ENCODE data around the gene HEY2.
"Not testable (repeated sequence)": the region's sequence is repeated elsewhere in the genome, so short reads cannot be mapped to it uniquely, and the experiment has no call there.

The HEY2 gene

GRCh38 chr6:125769147-125769783 is 19.8 kb downstream of the HEY2 start:
- no peak for DNase-seq (ENCODE audit: low read depth in 2 of 2)

DNA sequence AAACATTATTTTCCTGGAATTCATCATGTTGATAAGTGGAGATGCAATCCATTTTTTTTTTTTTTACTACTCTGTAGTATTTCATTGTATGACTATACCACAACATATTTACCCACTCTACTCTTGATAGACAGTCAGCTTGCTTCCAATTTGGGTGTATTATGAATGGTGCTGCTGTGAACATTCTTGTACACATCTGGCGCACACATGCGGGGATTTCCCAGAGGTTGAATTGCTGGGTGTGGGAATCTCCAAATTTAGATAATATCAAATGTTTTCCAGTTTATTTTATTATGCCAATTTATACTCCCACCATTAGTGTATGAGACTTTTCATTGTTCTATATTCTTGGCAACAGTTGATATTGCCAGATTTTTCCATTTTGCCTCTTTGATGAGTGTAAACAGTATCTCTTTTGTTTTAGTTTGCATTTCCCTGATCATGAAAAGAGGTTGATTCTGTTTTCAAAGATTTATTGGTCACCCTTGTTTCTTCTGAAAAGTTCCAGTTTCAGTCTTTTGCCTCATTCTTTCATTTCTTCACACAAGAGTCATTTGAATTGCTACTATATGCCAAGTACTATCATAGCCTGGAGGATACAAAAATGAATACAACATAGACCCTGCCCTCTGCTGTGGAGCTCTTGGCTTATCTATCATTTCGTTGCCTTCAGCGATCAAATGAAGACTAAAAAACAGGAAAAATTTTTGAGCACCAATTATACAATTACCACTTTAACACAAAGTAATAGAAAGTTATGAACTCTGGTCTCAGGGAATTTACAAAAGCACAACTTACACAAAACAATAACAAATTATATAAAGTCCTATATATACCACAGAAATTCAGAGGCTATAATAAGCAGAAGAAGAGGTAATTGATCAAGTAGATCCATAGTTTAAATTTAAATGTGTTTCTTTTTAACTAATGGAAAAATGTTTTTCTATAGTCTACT is 24.2 kb downstream of the HEY2 start:
- DNase-seq (ENCODE audit: low read depth in 2 of 2), result no peak

DNA sequence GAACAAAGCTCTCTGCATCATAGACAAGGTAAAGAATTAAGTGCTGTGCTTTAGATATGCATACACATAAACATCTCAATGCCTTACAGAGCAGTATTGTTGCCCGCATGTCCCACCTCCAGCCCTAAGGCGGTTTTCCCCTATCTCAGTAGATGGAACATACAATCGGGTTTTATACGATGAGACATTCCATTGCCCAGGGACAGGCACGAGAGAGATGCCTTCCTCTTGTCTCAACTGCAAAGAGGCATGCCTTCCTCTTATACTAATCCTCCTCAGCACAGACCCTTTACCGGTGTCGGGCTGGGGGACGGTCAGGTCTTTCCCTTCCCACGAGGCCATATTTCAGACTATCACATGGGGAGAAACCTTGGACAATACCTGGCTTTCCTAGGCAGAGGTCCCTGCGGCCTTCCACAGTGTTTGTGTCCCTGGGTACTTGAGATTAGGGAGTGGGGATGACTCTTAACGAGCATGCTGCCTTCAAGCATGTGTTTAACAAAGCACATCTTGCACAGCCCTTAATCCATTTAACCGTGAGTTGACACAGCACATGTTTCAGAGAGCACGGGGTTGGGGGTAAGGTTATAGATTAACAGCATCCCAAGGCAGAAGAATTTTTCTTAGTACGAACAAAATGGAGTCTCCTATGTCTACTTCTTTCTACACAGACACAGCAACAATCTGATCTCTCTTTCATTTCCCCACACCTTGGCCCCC is 26.8 kb downstream of the HEY2 start:
- not testable (repeated sequence) for DNase-seq (ENCODE audit: low read depth in 2 of 2)

- DNase-seq (ENCODE audit: low read depth in 2 of 2), result peak; percentile 66 to 83
Measured at GRCh38 chr6:125779924-125780539, 30.6 kb downstream of the HEY2 start.

GRCh38 chr6:125780540-125781313 is 31.3 kb downstream of the HEY2 start:
- DNase-seq (ENCODE audit: low read depth in 2 of 2), result peak; percentile 16 to 18

- DNase-seq (ENCODE audit: low read depth in 2 of 2), result peak in 1 of 2 donors; percentile 25
Measured at GRCh38 chr6:125781314-125781868, 32.0 kb downstream of the HEY2 start.

GRCh38 chr6:125784365-125784764 is 34.9 kb downstream of the HEY2 start:
- DNase-seq (ENCODE audit: low read depth in 2 of 2), result no peak

DNA sequence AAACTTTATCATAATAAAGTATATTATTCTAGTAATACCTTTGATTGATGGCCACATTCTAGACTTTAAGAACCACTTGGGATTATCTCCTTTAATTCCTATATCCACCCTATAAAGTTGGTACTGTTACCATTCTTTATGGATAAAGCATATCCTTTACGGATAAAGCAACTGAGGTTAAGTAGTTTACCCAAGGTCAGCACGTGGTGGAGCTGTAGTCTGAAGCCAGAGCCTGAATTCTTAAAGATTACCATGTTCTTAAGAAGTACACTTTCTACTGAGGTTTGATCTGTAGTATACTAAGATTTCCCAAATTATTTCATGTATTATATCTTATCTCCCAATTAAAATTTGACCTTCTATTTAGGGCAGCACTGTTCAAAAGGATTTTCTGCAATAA is 38.4 kb downstream of the HEY2 start:
- no peak for DNase-seq (ENCODE audit: low read depth in 2 of 2)

DNA sequence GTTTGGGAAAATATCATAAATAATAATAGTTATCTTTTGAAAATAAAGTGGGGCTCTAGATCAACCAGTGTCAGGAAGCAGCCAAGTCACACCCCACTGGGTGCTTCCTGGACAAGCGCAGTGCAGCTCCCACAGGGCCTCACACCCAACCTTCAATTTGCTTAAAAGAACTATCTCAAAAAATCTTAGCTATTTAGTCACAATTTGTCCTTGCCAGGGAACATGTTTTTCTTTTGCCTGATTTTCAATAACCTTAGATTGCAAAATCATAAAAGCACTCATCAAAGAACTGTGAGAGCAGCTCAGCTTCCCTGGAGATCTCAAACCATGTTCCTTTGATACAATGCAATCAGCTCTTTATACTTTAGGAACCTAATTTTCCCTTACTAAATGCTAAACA is 39.7 kb downstream of the HEY2 start:
- no peak for DNase-seq (ENCODE audit: low read depth in 2 of 2)

- peak in 1 of 2 donors; percentile 16 for DNase-seq (ENCODE audit: low read depth in 2 of 2)
Measured at GRCh38 chr6:125789576-125790357, 40.3 kb downstream of the HEY2 start.

DNA sequence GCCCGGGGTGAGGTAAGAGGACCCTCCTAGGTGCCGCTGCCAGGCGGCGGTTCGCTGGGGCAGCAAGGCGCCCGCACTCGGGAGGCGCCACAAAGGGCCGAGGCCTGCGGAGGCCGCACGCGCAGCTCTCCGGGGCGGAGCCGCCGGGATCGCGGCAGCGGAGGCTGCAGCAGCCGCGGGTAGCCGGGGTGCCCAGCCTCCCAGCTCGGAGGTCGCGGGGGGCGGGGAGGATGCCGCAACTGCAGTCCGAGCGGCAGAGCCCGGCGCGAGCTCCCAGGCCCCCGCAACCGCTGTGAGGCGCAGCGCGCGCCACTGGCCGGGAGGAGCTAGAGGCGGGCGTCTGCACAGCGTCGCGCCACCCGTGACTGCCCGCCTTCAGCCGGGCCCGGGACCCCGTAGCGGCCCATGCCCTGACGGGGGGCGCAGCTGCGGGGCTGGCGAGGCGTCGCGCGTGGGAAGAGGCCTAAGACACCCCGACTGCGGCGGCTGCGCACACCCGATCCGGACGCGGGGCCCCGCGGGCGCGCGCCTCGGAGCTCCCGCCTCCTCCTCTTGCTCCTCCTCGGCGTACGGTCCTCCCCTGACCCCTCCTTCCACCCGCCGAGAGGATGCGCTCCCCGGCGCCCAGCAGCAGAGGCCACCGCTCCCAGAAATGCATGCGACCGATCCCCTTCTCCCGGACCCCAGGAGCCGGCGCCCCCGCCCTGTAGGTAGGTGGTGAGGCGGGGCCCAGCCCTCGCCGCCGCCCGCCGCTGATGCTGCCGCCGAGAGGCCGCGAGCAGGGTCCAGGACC is 41.1 kb downstream of the HEY2 start, which contains the start of gene NCOA7:
TSS of gene NCOA7 (plus strand) at position 603 of the 793 bp plus-strand sequence. CDS start 24,395 bp downstream, outside the sequence.
- DNase-seq (ENCODE audit: low read depth in 2 of 2), result peak; percentile 65 to 72

DNA sequence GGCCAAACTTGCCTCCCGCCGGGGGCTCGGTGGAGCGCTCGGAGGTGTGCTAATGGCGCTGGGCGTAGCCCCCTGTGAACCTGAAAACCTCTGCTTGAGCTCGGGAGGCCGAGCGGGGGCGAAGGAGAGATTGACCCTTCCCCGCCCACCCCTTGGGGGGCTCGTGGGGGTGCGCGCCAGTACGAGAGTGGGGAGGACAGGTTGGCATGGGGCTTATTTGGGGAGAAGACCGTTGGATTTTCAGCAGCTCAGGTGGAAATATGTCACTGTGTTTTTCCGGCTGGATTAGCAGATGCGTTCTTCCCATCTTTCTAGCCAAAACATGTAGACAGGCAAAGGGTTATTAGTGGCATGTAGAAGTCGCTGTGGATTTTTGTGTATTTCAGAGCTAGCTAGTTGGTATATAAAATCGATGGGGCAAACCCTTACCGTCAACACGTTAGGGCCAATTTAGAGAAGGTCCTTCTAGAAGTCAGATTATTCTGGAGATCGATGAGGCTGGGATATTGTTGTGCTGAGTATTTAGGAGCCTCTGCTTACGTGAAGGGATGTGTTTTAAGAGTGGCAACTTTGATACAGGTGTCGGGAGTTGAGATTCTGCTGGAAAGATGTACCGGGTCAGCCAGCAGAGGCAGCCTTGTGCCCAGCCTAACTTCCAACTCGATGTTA is 41.9 kb downstream of the HEY2 start:
- peak in 1 of 2 donors; percentile 25 for DNase-seq (ENCODE audit: low read depth in 2 of 2)

GRCh38 chr6:125791820-125792165 is 42.4 kb downstream of the HEY2 start:
- no peak for DNase-seq (ENCODE audit: low read depth in 2 of 2)

DNA sequence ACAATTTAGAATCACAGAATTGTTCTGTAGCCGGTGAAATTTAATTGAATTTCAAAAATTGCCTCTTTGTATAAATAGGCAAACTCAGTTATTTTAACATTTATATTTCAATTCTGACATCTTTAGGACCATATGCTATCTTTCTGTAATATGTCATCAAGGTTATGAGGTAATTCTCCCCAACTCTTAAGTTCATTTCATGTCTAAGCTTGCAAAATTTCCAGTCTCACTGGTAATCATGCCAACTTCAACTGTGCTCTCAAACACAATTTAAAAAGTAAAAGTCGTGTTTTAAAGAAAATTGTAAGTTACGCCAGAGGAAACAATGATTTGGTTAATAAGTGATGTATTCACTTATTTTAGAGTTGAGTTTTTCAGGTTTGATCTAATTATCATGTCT is 42.7 kb downstream of the HEY2 start:
- DNase-seq (ENCODE audit: low read depth in 2 of 2), result no peak

DNA sequence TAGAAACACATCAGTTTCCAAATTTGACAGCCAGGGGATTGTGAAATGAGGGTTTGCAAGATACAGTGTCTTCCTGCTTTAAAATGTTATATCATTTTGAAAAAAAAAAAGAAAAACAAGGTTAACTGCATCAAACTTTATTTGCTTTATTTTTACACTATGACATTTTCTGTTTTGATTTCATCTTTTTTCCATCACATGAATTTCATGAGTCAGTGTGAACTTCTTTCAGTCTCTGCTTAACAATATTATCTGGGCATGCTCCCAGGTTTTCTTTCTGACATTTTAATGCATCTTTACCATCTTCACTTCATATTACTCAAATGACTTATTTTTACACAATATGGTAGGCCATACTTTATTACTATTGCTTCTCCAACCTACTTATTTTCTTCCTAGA is 43.2 kb downstream of the HEY2 start:
- no peak for DNase-seq (ENCODE audit: low read depth in 2 of 2)

GRCh38 chr6:125793280-125793679 is 43.8 kb downstream of the HEY2 start:
- DNase-seq (ENCODE audit: low read depth in 2 of 2), result no peak

DNA sequence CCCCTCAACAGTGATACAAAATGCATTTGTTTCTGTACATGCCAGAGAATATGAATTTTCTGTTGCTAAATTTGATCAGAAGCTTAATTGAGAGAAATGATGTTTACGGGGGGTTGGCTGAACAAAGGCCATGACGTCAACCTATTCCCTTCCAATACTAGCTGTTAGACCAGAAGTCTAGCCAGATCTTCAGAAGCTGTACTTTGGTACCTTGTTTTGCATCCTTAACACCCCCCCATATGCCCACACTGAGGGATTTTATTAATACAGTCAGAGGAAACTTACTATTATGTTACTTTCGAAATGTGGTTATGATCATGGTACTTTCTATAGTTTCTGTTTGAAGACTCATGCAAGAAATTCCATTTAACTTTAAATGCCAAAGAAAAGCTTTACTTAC is 44.4 kb downstream of the HEY2 start:
- no peak for DNase-seq (ENCODE audit: low read depth in 2 of 2)

DNA sequence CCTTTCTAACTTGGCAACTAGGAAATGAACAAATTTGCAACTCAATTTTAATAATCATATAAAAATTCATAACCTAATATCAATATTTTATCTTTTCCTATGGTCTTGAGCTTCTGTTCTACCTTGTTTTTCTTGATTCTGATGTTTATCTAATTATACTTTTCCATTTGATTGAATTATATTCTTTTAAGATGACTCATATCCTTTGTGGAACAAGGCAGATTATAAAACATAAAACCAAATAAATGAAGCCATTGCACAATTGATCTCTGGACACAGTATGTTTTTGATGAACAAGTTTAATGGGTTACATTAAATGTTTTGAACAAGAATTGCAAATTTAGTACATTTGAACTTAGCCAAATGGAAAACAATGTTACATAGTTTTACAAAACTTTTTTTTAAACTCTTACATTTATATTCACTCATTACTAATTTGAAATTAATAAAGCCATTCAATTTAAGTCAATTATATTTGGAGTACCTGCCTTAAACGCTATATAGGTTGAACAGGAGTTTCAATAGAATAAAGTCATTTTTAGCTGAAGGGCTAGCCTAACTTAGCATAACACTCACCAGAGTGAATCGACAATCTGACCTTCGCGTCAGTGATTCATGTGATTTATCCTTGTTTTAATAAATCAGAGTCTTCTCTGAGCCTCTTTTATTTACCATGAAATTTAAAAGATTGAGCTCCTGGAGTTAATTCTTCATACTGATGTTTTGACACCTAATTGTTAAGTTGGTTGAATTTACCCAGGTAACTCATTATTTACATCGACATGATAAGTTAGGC is 45.1 kb downstream of the HEY2 start:
- no peak for DNase-seq (ENCODE audit: low read depth in 2 of 2)

Measured in stimulated activated CD8-positive, alpha-beta memory T cell treated with anti-CD3 and anti-CD28 coated beads, Interleukin-2, amount 100 ng/mL, for 48 hours (primary cell).